Measurements from ENCODE around the gene TERT.

- TF ChIP-seq CTCF (IDR thresholded peaks at IDR 0.05) (no peak), EP300 (IDR thresholded peaks at IDR 0.05; ENCODE audit: low read depth) (no peak), POLR2A (IDR thresholded peaks at IDR 0.05) (no peak), POLR2AphosphoS5 (IDR thresholded peaks at IDR 0.05) (no peak)
These were observed 23.6 kb downstream of the TERT start for GRCh38 chr5:1270933-1271914.
